Hepatic stellate cell (primary cell): Measurements from ENCODE around the gene P2RX4.
"Not testable (repeated sequence)": the region's sequence is repeated elsewhere in the genome, so short reads cannot be mapped to it uniquely, and the experiment has no call there.

Experiments used
- DNase-seq: peaks from one replicate; pipeline ENCODE4 v3.0.0; 2011; ENCODE audit warnings: low spot score

The P2RX4 gene, protein sequence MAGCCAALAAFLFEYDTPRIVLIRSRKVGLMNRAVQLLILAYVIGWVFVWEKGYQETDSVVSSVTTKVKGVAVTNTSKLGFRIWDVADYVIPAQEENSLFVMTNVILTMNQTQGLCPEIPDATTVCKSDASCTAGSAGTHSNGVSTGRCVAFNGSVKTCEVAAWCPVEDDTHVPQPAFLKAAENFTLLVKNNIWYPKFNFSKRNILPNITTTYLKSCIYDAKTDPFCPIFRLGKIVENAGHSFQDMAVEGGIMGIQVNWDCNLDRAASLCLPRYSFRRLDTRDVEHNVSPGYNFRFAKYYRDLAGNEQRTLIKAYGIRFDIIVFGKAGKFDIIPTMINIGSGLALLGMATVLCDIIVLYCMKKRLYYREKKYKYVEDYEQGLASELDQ

DNA sequence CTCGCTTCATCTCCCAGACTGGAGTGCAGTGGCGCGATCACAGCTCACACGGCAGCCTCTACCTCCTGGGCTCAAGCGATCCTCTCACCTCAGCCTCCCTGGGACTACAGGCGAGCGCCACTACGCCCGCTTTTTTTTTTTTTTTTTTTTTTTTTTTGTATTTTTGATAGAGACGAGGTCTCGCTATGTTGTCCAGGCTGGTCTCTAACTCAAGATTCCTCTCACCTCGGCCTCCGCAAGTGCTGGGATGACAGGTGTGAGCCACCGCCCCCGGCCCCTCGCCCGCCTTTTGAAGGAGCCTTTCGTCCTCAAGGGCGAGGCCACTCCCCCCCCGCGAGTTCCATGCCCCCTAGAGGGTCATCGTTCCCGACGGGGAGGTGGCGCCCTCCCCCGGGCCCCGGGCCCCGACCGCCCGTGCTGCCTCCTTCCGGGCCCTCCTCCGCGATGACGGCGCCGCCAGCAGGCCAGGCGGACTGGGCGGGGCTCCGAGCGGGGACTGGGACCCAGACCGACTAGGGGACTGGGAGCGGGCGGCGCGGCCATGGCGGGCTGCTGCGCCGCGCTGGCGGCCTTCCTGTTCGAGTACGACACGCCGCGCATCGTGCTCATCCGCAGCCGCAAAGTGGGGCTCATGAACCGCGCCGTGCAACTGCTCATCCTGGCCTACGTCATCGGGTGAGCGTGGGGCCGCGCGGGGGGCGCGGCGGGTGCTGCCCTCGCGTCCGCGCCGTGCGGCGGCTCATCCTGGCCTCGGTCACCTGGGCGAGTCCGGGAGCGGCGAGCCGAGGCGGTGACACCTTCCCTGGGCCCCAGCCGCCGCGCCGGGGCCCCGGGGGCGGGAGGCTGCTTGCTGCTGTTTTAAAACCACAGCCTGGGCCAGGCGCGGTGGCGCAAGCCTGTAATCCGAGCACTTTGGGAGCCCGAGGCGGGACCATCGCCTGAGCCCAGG lies at the start of gene P2RX4:
Gene P2RX4, plus strand, starts transcription at position 506 of the 949 bp plus-strand sequence. Its CDS starts 36 bp downstream, at position 542.
- peak; percentile 80 for DNase-seq

DNA sequence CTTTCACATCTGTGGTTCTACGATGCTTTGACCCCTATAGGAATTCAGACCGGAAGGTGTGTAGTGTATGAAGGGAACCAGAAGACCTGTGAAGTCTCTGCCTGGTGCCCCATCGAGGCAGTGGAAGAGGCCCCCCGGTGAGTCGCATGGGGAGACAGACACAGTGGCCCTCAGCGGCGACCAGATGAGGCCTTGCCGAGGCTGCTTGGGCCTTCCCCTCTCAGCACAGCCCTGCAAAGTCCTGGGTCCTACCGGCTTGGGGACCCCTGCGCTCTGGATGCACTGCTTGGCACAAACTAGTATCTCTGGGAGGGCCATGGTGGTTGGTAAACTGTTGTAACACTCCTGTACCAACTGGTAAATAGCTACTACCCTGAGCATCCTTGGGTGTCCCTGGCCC lies 47.5 kb upstream of the P2RX4 start:
- DNase-seq: no peak

DNA sequence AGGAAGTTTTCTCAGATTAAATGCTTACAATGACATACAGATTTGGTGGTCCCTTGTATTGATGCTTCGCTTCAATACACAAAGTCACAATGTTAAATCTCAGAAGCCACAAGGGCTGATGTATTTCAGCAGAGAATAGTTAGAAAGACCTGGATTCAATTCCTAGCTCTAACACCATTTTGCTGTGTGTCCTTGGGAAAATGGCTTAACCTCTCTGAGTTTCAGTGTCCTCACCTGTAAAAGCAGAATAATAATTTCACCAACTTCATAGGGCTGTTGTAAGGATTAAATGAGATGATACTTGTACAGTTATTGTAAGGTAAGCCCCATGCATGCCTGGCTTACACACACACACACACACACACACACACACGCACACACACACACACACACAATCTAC lies 46.9 kb upstream of the P2RX4 start:
- DNase-seq: no peak

DNA sequence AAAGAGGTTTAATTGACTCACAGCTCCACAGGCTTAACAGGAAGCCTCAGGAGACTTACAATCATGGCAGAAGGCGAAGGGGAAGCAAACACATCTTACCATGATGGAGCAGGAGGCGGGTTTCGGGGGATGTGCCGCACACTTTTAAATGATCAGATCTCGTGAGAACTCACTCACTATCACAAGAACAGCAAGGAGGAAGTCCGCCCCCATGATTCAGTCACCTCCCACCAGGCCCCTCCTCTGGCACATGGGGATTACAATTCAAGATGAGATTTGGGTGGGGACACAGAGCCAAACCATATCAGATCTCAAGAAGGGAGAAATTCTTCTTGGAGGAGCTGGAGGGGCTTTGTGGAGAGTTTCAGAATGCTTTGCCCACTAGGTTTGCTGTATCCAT lies 45.1 kb upstream of the P2RX4 start:
- DNase-seq: not testable (repeated sequence)

DNA sequence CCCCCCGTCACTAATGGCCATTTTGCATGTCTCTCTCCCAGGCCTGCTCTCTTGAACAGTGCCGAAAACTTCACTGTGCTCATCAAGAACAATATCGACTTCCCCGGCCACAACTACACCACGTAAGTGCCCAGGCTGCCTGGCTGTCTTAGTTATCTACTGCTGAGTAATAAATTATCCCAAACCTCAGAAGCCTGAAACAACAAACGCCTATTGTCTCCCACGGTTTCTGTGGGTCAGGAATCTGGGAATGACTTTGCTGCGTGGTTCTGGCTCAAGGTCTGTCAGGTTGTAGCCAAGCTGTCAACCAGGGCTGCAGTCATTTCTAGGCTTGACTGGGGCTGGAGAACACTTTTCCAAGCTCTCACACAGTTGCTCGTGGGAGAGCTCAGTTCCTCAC lies 44.6 kb upstream of the P2RX4 start:
- no peak for DNase-seq

DNA sequence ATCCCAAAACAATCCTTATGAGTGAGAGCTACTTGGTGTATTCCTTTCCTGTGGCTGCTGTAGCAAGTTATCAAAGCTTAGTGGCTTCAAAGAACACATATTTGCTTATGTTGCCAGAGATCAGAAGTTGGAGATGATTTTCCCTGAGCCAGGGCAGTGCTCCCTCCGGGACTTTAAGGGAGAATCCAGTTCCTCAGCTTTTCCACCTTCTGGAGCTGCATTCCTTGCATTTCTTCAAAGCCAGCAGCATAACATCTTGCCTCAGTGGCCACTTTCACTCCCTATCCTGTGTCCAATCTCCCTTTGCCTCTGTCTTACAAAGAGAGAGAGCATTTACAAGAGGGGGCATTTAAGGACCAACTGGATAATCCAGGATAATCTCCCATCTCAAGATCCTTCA lies 43.6 kb upstream of the P2RX4 start:
- no peak for DNase-seq

DNA sequence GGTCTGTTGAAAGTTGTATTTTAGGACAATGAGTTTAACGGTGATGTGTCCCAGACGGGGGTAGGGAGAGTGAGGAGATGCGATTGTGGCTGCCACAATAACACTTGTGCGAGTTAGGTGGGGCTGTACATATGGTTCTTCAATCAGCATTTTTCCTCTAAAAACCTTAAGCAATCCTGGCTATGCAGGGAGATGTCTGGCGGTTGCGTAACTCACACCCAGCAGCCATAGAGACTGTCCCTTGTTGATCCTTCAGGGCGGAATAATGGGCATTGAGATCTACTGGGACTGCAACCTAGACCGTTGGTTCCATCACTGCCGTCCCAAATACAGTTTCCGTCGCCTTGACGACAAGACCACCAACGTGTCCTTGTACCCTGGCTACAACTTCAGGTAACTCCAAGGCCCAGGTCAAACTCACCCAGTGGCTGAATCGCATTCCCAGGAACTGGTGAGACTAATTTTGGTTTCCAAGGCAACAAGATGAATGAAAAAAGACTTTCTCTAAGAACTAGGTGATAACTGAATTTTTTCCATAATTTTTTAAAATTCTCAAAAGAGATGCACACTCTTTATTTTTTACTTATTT lies 42.6 kb upstream of the P2RX4 start:
- no peak for DNase-seq

DNA sequence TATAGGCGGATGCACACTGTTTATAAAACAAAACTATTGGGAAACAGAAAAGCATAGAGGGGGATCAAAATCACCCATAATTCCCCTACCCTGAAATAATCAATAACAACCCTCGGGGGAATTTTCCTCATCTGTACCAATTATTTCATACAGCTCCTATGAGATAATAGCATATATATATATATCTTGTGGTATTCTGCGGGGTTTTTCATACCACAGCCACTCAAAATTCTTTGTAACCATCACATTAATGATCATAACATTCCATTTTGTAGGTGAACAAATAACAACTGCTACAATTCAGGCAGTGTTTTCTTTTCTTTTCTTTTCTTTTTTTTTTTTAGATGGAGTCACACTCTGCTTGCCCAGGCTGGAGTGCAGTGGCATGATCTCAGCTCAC lies 42.0 kb upstream of the P2RX4 start:
- no peak for DNase-seq

DNA sequence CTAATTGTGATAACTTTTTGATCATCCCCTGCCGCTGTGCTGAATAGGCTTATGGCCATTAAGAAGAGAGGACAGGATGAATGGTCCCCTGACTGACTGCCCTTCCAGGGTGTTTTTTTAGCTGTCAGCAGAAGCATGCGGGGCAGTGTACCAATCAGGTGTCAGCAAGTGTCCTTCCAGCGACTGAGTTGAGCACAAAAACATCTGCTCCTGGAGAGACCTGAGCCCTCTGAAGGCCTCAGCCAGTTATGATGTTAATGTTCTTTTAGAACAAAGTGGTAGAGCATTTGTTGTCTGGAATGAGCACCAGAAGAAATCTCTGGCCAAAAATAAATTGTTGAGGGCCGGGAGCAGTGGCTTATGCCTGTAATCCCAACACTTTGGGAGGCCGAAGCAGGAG lies 39.8 kb upstream of the P2RX4 start:
- no peak for DNase-seq

DNA sequence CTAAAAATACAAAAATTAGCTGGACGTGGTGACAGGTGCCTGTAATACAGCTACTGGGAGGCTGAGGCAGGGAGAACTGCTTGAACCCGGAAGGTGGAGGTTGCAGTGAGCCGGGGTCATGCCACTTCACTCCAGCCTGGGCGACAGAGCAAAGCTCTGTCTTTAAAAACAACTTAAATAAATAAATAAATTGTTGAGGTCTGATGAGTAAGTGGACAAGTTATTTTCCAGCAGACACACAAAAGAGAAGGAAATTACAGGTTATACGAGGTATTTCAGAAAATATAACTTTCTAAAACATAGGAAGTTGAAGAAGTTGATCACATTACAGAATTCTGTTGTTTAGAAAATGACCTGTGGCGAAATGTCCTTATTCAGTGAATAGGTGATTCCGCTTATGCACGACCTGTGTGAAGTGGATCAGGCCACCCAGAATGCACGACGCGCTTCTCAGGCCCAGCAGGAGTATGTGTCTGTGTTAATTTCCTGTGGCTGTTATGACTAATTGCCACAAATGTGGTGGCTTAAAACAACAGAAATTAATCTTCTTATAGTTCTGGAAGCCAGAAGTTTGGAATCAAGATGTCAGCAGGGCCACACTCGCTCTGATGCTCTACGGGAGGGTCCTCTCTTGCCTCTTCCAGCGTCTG lies 39.2 kb upstream of the P2RX4 start:
- DNase-seq: no peak

DNA sequence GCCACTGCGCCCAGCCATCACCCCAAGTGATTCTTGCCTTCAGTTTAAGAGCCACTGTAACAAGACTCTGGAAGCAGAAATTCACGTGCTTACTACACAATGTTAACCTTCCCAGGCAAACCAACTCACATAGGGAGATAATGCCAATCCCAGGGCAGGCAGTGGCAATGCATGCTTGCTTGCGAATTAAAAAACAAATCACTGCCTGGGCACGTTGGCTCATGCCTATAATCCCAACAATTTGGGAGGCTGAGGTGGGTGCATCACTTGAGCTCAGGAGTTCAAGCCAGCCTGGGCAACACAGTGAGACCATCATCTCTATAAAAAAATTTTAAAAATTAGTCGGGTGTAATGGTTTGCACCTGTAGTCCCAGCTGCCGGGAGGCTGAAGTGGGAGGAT lies 37.8 kb upstream of the P2RX4 start:
- no peak for DNase-seq

DNA sequence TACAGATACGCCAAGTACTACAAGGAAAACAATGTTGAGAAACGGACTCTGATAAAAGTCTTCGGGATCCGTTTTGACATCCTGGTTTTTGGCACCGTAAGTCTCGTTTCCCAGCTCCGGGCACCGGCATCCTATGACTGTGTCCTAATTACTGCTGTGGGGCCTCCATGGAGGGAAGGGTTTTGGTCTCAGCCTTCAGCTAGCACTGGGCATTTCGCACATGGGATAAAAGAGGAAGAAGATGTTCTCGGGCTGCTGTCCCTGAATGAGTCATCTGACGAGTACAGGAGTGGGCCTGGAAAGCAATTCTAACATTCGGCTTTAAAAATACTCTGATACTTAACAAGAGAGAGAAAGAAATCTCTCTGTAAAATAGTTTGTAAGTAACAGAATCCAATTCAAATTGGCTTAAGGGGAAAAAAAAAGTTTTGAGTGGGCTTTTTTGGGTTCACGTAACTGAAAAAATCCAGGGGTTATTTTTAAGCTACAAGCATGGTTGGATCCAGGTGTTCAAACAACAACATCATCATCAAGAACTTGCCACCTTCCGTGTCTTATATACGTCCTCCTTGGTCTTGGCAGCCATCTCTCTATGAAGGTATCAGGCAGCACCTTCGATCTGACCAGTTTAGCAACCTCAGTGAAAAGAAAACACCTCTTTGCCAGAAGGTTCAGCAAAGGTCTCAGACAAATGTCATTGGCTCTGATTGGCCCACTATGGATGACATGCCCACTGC lies 34.4 kb upstream of the P2RX4 start:
- no peak for DNase-seq

DNA sequence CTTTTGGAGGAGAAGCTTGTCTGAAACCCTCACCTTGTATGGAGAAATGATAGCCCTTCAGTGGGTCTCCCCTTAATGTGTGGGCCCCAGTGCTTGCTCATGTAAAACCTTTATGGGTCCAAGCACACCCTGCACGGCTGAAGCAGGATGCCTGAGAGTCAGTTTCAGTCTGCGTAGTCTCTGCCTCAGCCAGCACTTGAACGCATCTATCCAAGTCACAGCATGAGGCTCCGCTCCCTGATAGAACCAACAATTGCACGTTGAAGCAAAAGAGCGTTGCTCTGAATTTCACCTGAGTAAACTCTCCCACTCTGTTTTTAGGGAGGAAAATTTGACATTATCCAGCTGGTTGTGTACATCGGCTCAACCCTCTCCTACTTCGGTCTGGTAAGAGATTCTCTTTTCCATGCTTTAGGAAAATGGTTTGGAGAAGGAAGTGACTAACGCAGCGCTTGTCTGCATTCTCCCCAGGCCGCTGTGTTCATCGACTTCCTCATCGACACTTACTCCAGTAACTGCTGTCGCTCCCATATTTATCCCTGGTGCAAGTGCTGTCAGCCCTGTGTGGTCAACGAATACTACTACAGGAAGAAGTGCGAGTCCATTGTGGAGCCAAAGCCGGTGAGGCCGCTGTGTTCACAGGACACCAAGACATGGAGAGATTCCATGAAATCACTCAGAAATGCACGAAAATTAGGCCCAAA lies 33.0 kb upstream of the P2RX4 start:
- DNase-seq: no peak

DNA sequence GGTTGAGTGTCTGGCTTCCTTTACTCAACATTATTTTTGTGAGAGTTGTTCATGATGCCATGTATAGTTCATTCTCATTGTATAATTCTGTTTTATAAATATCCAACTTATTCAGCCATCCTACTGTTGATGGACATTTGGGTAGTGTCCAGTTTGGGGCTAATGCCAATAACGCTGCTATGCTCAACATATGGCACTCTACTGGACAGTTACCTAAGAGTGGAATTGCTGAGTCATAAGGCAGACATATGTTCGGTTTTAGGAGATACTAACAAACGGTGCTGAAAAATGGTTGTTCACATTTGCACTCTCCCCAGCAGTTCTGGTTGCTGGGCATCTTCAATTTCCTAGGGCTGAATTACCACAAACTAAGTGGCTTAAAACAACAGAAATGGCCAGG lies 28.7 kb upstream of the P2RX4 start:
- DNase-seq: no peak

DNA sequence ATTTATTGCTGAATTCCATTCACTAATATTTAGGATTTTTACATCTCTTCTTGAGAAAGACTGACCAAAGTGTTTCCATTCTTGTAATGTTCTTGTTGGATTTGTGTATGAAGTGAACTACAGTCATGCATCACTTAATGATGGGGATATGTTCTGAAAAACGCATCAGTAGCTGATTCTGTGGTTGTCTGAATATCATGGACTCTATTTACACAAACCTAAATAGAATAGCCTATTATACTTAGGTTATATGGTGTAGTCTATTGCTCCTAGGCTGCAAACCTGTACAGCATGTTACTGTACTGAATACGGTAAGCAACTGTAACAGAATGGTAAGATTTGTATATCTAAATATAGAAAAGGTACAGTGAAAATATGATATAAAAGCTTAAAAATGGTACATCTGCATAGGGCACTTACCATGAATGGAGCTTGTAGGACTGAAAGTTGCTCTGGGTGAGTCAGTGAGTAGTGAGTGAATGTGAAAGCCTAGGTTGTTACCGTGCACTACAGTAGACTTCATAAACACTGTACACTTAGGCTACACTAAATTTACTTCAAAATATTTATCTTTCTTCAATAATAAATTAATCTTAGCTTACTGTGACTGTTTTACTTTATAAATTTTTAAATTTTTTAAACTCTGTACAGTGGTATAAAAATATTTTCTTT lies 27.6 kb upstream of the P2RX4 start:
- no peak for DNase-seq

DNA sequence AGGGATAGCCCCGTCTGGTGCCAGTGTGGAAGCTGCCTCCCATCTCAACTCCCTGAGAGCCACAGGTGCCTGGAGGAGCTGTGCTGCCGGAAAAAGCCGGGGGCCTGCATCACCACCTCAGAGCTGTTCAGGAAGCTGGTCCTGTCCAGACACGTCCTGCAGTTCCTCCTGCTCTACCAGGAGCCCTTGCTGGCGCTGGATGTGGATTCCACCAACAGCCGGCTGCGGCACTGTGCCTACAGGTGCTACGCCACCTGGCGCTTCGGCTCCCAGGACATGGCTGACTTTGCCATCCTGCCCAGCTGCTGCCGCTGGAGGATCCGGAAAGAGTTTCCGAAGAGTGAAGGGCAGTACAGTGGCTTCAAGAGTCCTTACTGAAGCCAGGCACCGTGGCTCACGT lies 25.5 kb upstream of the P2RX4 start:
- no peak for DNase-seq

DNA sequence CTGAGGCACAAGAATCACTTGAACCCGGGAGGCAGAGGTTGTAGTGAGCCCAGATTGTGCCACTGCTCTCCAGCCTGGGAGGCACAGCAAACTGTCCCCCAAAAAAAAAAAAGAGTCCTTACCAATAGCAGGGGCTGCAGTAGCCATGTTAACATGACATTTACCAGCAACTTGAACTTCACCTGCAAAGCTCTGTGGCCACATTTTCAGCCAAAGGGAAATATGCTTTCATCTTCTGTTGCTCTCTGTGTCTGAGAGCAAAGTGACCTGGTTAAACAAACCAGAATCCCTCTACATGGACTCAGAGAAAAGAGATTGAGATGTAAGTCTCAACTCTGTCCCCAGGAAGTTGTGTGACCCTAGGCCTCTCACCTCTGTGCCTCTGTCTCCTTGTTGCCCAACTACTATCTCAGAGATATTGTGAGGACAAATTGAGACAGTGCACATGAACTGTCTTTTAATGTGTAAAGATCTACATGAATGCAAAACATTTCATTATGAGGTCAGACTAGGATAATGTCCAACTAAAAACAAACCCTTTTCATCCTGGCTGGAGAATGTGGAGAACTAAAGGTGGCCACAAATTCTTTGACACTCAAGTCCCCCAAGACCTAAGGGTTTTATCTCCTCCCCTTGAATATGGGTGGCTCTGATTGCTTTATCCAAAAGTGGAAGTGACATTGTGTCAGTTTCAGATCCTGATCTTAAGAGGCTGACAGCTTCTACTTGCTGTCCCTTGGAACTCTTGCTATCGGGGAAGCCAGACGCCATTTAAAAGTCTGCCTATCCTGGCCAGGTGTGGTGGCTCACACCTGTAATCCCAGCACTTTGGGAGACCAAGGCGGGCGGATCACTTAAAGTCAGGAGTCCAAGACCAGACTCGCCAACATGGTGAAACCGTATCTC lies 24.7 kb upstream of the P2RX4 start:
- DNase-seq: no peak

DNA sequence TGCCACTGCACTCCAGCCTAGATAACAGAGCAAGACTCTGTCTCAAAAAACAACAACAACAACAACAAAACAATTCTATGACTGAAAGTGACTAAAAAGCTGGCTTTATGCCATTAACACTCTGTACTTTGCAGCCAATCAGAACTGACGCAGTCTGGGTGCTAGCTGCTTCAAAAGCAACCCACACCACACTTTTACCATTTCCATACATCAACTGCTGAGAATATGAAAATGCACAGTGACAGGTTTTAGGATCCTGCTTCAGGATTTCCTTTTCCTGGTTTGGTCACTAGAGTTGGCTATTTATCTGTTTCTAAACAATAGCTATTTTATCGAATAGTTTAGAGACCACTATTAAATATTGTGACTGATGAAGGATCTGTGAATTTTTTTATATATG lies 23.1 kb upstream of the P2RX4 start:
- no peak for DNase-seq

DNA sequence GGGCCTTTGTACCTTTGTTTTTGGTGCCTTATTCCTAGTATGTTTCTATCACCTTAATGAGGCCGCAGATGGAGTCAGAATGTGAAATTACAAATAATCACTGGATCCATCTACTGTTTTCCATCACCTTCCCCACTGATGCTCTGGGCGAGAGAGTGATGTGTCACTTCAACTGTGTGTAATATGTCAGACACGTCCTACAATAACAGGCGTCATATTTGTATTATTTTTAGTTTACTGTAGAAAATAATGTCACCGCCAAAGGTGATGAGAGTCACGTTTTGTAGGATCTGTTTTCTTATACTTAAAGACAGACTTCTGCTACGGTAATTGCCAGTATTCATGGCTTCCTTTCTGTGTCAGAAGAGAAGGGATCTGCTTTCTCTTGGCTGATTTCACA lies 22.4 kb upstream of the P2RX4 start:
- DNase-seq: no peak
